ENCODE data around the gene OGDH. TPM values are rescaled to one million over a fixed set of nuclear protein-coding genes. Genes with fewer than 3 reads are reported as not detected.
"Not testable (repeated sequence)": the region's sequence is repeated elsewhere in the genome, so short reads cannot be mapped to it uniquely, and the experiment has no call there.

OGDH gene
- total RNA-seq, 1 donor from 2014 or later: 136 TPM

DNA sequence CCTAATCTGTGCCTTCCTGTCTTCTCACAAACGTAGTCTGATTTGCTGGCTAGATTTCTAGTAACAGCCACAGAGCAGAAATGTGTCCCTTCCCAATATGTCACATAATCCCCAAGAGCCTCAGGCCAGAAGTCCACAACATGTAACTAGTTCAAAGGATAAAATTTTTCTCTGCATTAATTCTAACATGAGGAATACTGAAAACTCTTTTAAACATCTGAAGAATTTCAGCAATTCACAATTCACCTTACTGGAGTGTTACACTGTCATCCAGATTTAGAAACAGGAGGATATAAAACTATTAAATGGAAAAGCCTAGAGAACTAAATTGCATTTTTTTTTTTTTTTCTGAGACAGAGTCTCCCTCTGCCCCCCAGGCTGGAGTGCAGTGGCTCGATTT, 30.2 kb upstream of the OGDH start:
- intact Hi-C loops (cut with micrococcal nuclease): no loop called here

GRCh38 chr7:44580945-44581878, 25.2 kb upstream of the OGDH start:
- intact Hi-C loops (cut with micrococcal nuclease): no loop called here

- intact Hi-C loops (cut with micrococcal nuclease): loop anchor here (1.0 to 2.0 kb wide), 13 partner anchors 8 to 563 kb away; partner anchors contain the start of genes CCM2, H2AZ2, NUDCD3 and OGDH
These were observed 24.4 kb upstream of the OGDH start, which contains the start of gene TMED4 for GRCh38 chr7:44581879-44582603. Gene TMED4 (minus strand): TSS chr7:44582231. CDS start chr7:44582206, 25 bp downstream.

- intact Hi-C loops (cut with micrococcal nuclease): loop anchor here (2.0 kb wide), 2 partner anchors 417 to 565 kb away; partner anchors contain the start of gene CCM2
These were observed 23.1 kb upstream of the OGDH start for GRCh38 chr7:44583146-44583865.

GRCh38 chr7:44587843-44588711, 18.4 kb upstream of the OGDH start:
- intact Hi-C loops (cut with micrococcal nuclease): loop anchor here (1.0 to 5.0 kb wide), 10 partner anchors 18 to 548 kb away; partner anchors contain the start of gene OGDH

GRCh38 chr7:44590910-44591309, 15.5 kb upstream of the OGDH start:
- intact Hi-C loops (cut with micrococcal nuclease): no loop called here

DNA sequence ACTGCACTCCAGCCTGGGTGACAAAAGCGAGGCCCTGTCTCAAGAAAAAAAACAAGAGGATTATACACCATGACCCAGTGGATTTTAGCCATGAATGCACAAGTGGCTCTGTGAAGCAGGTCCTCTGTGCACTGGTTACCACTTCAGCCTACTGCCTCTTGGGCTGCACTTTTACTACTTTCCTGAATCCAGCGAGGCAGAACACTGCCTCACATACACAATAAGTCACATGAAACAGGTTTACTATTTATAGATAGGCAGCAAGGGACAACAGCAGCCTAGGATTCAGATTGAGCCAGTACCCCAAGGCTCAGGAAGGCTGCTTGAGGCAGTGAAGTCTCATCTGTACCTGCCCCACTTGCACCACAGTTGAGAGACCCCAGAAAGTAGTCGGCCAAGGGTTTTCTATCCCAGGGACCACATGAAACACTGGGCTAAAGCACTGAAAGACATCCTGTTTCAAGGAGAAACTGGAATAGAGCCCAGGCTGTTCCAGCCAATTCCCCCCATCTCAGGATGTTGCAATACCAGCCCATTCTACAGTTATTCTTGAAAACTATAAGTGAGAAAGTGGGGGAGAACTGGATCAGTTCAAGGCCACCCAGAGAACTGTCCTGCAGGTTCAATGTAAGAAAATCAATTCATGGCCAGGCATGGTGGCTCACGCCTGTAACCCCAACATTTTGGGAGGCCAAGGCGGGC, 10.3 kb upstream of the OGDH start:
- intact Hi-C loops (cut with micrococcal nuclease): no loop called here

- intact Hi-C loops (cut with micrococcal nuclease): not testable (repeated sequence)
These were observed 9.2 kb upstream of the OGDH start for GRCh38 chr7:44597181-44597580.

DNA sequence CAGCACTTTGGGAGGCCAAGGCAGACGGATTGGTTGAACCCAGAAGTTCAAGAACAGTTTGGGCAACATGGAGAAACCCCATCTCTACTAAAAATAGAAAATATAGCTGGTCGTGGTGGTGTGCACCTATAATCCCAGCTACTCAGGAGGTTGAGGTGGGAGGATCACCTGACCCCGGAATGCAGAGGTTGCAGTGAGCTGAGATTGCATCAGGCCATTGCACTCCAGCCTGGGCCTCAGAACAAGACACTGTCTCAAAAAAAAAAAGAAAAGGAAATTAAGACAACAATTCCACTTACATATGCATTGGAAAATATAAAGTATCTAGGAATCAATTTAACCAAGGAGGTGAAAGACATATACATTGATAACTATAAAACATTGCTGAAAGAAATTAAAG, 7.2 kb upstream of the OGDH start:
- intact Hi-C loops (cut with micrococcal nuclease): no loop called here

- intact Hi-C loops (cut with micrococcal nuclease): no loop called here
These were observed 3.9 kb upstream of the OGDH start for GRCh38 chr7:44602576-44602910.

- intact Hi-C loops (cut with micrococcal nuclease): no loop called here
These were observed 3.2 kb upstream of the OGDH start for GRCh38 chr7:44603193-44603592.

DNA sequence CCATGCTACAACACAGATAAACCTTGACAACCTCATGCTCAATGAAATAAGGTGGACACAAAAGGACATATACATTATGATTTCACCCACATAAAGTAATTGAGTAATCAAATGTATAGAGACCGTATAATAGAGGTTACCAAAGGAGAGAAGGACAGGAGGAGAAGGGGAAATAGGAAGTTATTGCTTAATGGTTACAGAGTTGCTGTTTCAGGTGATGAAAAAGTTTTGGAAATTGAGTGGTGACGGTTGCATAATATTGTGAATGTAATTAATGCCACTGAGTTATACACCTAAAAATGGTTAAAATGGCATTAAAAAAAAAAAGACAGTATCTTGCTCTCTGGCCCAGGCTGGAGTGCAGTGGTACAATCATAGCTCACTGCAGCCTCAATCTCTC, 1.5 kb upstream of the OGDH start:
- intact Hi-C loops (cut with micrococcal nuclease): no loop called here

GRCh38 chr7:44607141-44608068, 978 bp downstream of the OGDH start:
- intact Hi-C loops (cut with micrococcal nuclease): loop anchor here (1.0 to 2.0 kb wide), 3 partner anchors 10 to 371 kb away; partner anchors contain the start of gene MYO1G

DNA sequence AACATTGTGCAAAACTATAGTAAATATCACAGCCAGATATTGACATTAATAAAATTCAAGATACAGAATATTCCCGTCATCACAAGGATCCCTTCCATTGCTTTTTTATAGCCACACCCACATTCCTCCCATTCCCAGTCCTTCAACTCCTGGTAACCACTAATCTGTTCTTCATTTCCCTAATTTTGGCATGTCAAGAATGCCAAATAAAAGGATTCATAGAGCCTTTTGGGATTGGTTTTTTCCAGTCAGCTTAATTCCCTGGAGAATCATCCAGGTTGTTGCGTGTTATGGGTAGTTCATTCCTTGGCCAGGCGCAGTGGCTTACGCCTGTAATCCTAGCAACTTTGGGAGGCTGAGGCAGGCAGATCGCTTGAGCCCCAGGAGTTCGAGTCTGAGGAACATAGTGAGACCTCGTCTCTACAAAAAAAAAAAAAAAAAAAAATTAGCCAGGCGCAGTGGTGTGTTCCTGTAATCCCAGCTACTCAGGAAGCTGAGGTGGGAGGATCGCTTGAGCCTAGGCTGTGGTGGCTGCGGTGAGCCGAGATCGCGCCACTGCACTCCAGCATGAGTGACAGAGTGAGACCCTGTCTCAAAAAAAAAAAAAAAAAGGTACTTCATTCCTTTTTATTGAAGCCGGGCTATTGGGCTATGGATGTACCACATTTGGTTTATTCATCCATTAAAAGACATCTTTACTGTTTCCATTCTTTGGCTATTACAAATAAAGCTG, 2.7 kb downstream of the OGDH start:
- intact Hi-C loops (cut with micrococcal nuclease): no loop called here

DNA sequence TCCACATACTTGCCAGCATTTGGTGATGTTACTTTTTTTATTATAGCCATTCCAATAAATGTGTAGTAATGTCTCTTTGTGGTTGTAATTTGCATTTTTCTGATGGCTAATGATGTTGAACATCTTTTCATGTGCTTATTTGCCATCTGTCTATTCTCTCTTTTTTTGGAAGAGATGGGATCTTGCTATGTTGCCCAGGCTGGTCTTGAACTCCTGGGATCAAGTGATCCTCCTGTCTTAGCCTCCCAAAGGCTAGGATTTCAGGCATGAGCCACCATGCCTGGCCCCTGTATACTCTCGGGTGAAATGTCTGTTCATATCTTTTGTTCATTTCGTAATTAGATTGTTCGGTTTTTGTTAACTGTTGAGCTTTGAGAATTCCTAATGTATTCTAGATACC, 3.4 kb downstream of the OGDH start:
- intact Hi-C loops (cut with micrococcal nuclease): no loop called here

DNA sequence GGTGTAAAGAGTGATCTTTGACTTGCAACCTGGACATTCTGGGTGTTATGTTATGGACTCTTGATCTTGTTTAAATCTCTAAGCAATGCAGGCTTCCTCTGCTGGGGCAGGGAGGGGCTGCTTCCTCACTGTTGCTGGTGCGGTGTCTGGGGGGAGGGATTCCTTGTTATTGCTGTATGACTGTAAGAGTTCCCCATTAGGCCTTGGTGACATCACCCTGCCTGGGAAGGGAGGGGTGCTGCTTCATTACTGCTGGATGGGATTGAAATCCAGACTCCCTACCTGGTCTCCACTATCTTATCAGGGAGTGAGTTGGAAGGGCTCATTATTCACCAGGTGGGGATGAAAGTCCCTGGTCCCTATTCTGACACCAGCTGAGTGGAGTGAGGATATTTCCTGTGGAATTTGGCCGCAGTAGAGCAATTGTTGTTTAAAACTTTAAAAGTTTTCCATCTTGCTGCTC, 8.8 kb downstream of the OGDH start:
- intact Hi-C loops (cut with micrococcal nuclease): no loop called here

DNA sequence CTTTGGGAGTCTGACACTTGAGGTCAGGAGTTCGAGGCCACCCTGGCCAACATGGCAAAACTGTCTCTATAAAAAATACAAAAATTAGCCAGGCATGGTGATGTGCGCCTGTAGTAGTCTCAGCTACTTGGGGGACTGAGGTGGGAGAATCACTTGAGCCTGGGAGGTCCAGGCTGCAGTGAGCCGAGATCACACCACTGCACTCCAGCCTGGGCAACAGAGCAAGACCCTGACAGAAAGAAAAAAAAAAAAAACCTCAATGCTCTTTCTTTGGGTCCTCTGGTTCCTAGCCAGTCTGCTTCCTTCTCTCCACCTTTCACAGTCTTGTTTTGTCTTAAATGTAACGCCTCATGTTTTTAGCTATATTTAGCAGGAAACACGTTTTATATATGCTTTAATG, 9.4 kb downstream of the OGDH start:
- intact Hi-C loops (cut with micrococcal nuclease): no loop called here

- intact Hi-C loops (cut with micrococcal nuclease): no loop called here
These were observed 10.1 kb downstream of the OGDH start for GRCh38 chr7:44616545-44616944.
